T-helper 1 cell treated with Interleukin-12 subunit alpha and Interleukin-12 subunit beta and Interleukin-4 antibody, amounts not matched to agents 30 ng/mL and 1 ng/mL, for 36 hours (primary cell): ENCODE results near the gene ZNF423. TPM values are rescaled to one million over a fixed set of nuclear protein-coding genes. Genes with fewer than 3 reads are reported as not detected.

Experiments
- intact Hi-C: fragments of 100-400 bp; cut with micrococcal nuclease; formaldehyde crosslinking; loops from one replicate; pipeline ENCODE4 v1.15.1; 2024
- total RNA-seq: library from RNA; stranded (reverse); gene quantifications from 2 replicates; pipeline ENCODE4 v1.2.3, GENCODE V29; 2022

ZNF423 gene
- total RNA-seq, 1 donor from 2014 or later: not detected

GRCh38 chr16:49542946-49543630 is 312.8 kb downstream of the ZNF423 start:
- intact Hi-C loops: no loop called here

GRCh38 chr16:49542391-49542891 is 313.5 kb downstream of the ZNF423 start:
- intact Hi-C loops: no loop called here

GRCh38 chr16:49540836-49541235 is 315.1 kb downstream of the ZNF423 start:
- intact Hi-C loops: no loop called here

- intact Hi-C loops: no loop called here
Measured at GRCh38 chr16:49539758-49540157, 316.2 kb downstream of the ZNF423 start.

- intact Hi-C loops: no loop called here
Measured at GRCh38 chr16:49537924-49538459, 317.9 kb downstream of the ZNF423 start.

GRCh38 chr16:49534901-49535610 is 320.9 kb downstream of the ZNF423 start:
- intact Hi-C loops: no loop called here

- intact Hi-C loops: no loop called here
Measured at GRCh38 chr16:49533422-49533821, 322.5 kb downstream of the ZNF423 start.

GRCh38 chr16:49532873-49533272 is 323.0 kb downstream of the ZNF423 start:
- intact Hi-C loops: no loop called here

GRCh38 chr16:49531931-49532840 is 323.7 kb downstream of the ZNF423 start:
- intact Hi-C loops: no loop called here

GRCh38 chr16:49531425-49531824 is 324.5 kb downstream of the ZNF423 start:
- intact Hi-C loops: no loop called here

- intact Hi-C loops: no loop called here
Measured at GRCh38 chr16:49530427-49530970, 325.4 kb downstream of the ZNF423 start.

- intact Hi-C loops: no loop called here
Measured at GRCh38 chr16:49529411-49530045, 326.4 kb downstream of the ZNF423 start.

GRCh38 chr16:49528866-49529288 is 327.0 kb downstream of the ZNF423 start:
- intact Hi-C loops: no loop called here

GRCh38 chr16:49528060-49528865 is 327.6 kb downstream of the ZNF423 start:
- intact Hi-C loops: no loop called here

- intact Hi-C loops: no loop called here
Measured at GRCh38 chr16:49527611-49528010, 328.3 kb downstream of the ZNF423 start.

GRCh38 chr16:49526860-49527365 is 329.0 kb downstream of the ZNF423 start:
- intact Hi-C loops: no loop called here

GRCh38 chr16:49524947-49525315 is 331.0 kb downstream of the ZNF423 start:
- intact Hi-C loops: no loop called here

- intact Hi-C loops: no loop called here
Measured at GRCh38 chr16:49524216-49524946, 331.5 kb downstream of the ZNF423 start.
